MCF 10A (cell line): ENCODE results near the gene USP38. TPM values are rescaled to one million over a fixed set of nuclear protein-coding genes. Genes with fewer than 3 reads are reported as not detected.

Source experiments
- BruUV-seq: library from RNA; stranded (reverse); fragments of 400-500 nt; replicated peaks from 2 replicates; lab custom pipeline; 2021; lab: Mats Ljungman, UMichigan
- CTCF ChIA-PET: fragments of 300-600 bp; sonication (Branson Sonifier 250); formaldehyde crosslinking; extraction: SDS; loops from one replicate; lab custom pipeline; 2021; ENCODE audit warnings: antibody characterized with exemption, inconsistent platforms; lab: Yijun Ruan, JAX
- POLR2A ChIA-PET: fragments of 300-600, 350-650 bp; sonication (Branson Sonifier 250); formaldehyde crosslinking; extraction: SDS; loops from one replicate; lab custom pipeline; 2020; ENCODE audit warnings: antibody characterized with exemption, inconsistent platforms; lab: Yijun Ruan, JAX
- DNase-seq: peaks from one replicate; pipeline ENCODE4 v3.0.0-alpha.2; 2018; ENCODE audit not compliant: unreplicated experiment
- H3K27ac Mint-ChIP-seq: one replicate; pipeline ENCODE4 v1.8.0; 2022; ENCODE audit warnings: mild to moderate bottlenecking, low read depth, mixed read lengths; ENCODE audit not compliant: unreplicated experiment
- H3K27me3 Mint-ChIP-seq: one replicate; pipeline ENCODE4 v1.8.0; 2022; ENCODE audit warnings: mixed read lengths; ENCODE audit not compliant: insufficient read depth, unreplicated experiment
- H3K36me3 Mint-ChIP-seq: one replicate; pipeline ENCODE4 v1.8.0; 2022; ENCODE audit warnings: mild to moderate bottlenecking, moderate library complexity, mixed read lengths; ENCODE audit not compliant: insufficient read depth, unreplicated experiment
- H3K4me1 Mint-ChIP-seq: one replicate; pipeline ENCODE4 v1.8.0; 2022; ENCODE audit warnings: mixed read lengths; ENCODE audit not compliant: insufficient read depth, unreplicated experiment
- H3K4me3 Mint-ChIP-seq: one replicate; pipeline ENCODE4 v1.8.0; 2022; ENCODE audit warnings: mild to moderate bottlenecking, moderate library complexity, mixed read lengths; ENCODE audit not compliant: unreplicated experiment
- H3K9me3 Mint-ChIP-seq: one replicate; pipeline ENCODE4 v1.8.0; 2022; ENCODE audit warnings: mixed read lengths; ENCODE audit not compliant: unreplicated experiment
- intact Hi-C: fragments of 100-400 bp; cut with micrococcal nuclease; formaldehyde crosslinking; loops from 2 replicates; pipeline ENCODE4 v1.14.1; 2022
- total RNA-seq: library from RNA; stranded (reverse); gene quantifications from 2 replicates; pipeline ENCODE4 v1.2.3, GENCODE V29; 2022
- TF ChIP-seq, protein P1 (sequence below): fragments of 200-600 bp; IDR thresholded peaks from one replicate; pipeline ENCODE4 v1.8.0; 2022; ENCODE audit warnings: antibody characterized with exemption, mild to moderate bottlenecking; ENCODE audit not compliant: unreplicated experiment

The USP38 gene
- total RNA-seq, 1 experiment from 2014 or later, result 19.4 TPM

DNA sequence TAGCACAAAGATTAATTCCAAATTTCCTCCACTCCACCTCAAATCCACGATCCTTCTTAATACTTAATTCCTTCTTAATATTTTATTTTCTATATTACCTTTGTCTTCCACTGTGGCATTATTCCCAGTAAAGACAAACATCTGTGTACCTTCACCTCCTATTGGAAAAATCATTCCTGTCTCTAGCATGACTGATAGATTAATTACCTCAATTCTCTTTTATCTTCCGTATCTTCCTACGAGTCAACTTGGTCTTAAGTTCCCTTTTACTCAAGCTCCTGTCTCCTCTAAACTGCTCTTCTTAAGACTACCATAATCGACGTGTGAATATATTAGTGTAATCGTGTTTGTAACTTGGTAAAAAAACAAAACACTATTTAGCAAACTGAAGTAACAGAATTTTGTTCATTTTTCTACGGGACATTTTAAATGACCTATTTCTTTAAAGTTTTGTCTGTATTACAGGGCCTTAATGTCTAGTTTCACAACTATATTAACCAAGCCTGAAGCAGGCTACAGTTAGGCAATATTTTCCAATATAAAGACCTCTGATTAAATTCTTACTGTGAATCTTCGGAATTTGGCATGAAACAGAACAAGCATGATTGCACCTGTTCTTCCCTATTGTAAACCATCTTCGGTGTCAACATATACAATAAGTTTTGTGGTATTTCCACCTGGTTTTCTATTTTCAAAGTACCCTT, 1.1 kb upstream of the USP38 start:
- Mint-ChIP-seq H3K4me3 (peak overlapping the region; percentile 79), H3K27ac (peak overlapping the region; percentile 91), H3K4me1 (peaks cover 29% of the 10 kb centered on the region), H3K9me3 (peaks cover 5% of the 10 kb centered on the region), H3K27me3 (no peaks in the 10 kb centered on the region), H3K36me3 (no peaks in the 10 kb centered on the region)
- CTCF ChIA-PET, result interaction anchor here (0.6 kb wide), 1 partner anchor 300 kb away, joined by 4 read pairs; no protein-coding TSS in a partner anchor
- DNase-seq, result peak; percentile 8
- intact Hi-C loops, result loop anchor here (1.0 to 2.0 kb wide), 2 partner anchors 199 to 330 kb away; partner anchors contain the start of gene SMARCA5
- POLR2A ChIA-PET, result interaction anchor here (0.6 to 3.4 kb wide), 5 partner anchors 11 to 331 kb away, joined by 3 to 27 read pairs (median 3); partner anchors contain the start of gene SMARCA5
- TF ChIP-seq, protein P1, sequence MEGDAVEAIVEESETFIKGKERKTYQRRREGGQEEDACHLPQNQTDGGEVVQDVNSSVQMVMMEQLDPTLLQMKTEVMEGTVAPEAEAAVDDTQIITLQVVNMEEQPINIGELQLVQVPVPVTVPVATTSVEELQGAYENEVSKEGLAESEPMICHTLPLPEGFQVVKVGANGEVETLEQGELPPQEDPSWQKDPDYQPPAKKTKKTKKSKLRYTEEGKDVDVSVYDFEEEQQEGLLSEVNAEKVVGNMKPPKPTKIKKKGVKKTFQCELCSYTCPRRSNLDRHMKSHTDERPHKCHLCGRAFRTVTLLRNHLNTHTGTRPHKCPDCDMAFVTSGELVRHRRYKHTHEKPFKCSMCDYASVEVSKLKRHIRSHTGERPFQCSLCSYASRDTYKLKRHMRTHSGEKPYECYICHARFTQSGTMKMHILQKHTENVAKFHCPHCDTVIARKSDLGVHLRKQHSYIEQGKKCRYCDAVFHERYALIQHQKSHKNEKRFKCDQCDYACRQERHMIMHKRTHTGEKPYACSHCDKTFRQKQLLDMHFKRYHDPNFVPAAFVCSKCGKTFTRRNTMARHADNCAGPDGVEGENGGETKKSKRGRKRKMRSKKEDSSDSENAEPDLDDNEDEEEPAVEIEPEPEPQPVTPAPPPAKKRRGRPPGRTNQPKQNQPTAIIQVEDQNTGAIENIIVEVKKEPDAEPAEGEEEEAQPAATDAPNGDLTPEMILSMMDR, result no peak
- no TSS peak for BruUV-seq

DNA sequence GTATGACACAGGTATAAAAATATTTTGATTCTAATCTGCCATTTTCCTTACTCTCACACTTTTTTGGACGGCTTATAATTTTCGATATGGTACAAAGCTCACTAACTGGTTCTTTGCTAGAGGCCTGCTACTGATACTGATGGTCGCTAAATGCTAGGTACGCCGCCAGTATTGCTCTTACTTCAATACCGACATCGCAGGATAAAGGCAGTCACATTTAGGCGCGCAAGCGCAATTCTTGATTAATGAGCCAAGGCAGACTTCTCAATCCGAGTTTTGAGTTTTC, 557 bp upstream of the USP38 start:
- POLR2A ChIA-PET, result interaction anchor here (1.0 to 3.4 kb wide), 3 partner anchors 11 to 330 kb away, joined by 3 to 27 read pairs (median 4); partner anchors contain the start of gene SMARCA5
- TSS peak; percentile 89 for BruUV-seq
- H3K4me1 Mint-ChIP-seq, result peaks cover 34% of the 10 kb centered on the region
- peaks cover under 1% of the 10 kb centered on the region for H3K9me3 Mint-ChIP-seq
- TF ChIP-seq, protein P1, result no peak
- H3K36me3 Mint-ChIP-seq, result no peaks in the 10 kb centered on the region
- no peak for DNase-seq
- intact Hi-C loops, result loop anchor here (1.0 to 2.0 kb wide), 2 partner anchors 199 to 329 kb away; partner anchors contain the start of gene SMARCA5
- H3K27me3 Mint-ChIP-seq, result no peaks in the 10 kb centered on the region
- peak overlapping the region; percentile 91 for H3K27ac Mint-ChIP-seq
- CTCF ChIA-PET, result no interaction called here
- peak overlapping the region; percentile 79 for H3K4me3 Mint-ChIP-seq

DNA sequence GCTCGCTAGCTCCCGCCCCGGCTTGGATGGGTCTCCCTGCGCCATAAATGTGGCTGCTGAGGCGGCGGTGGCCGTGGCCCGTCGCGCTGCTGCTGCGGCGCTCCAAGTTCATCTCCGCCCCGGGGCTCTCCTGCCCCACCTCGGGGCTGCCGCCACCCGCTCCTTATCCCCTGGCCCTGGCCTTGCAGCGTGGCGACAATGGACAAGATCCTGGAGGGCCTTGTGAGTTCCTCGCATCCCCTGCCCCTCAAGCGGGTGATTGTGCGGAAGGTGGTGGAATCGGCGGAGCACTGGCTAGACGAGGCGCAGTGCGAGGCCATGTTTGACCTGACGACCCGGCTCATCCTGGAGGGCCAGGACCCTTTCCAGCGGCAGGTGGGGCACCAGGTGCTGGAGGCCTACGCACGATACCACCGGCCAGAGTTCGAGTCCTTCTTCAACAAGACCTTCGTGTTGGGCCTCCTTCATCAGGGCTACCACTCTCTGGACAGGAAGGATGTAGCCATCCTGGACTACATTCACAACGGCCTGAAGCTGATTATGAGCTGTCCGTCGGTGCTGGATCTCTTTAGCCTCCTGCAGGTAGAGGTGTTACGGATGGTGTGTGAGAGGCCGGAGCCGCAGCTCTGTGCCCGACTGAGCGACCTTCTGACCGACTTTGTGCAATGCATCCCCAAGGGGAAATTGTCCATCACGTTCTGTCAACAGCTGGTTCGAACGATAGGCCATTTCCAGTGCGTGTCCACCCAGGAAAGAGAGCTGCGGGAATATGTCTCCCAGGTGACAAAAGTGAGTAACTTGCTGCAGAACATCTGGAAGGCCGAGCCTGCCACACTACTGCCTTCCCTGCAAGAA, 763 bp downstream of the USP38 start:
- no peaks in the 10 kb centered on the region for H3K27me3 Mint-ChIP-seq
- BruUV-seq, result no TSS peak
- H3K27ac Mint-ChIP-seq, result peak overlapping the region; percentile 91
- POLR2A ChIA-PET, result interaction anchor here (0.5 to 3.4 kb wide), 11 partner anchors 11 to 1913 kb away, joined by 3 to 27 read pairs (median 3); partner anchors contain the start of genes GAB1 and SMARCA5
- H3K4me1 Mint-ChIP-seq, result peaks cover 45% of the 10 kb centered on the region
- CTCF ChIA-PET, result interaction anchor here (0.6 to 0.7 kb wide), 3 partner anchors 155 to 204 kb away, joined by 3 read pairs; no protein-coding TSS in a partner anchor
- DNase-seq, result peak; percentile 40
- intact Hi-C loops, result loop anchor here (2.0 kb wide), 1 partner anchor 201 kb away; no protein-coding TSS in a partner anchor
- peaks cover 11% of the 10 kb centered on the region for H3K36me3 Mint-ChIP-seq
- TF ChIP-seq, protein P1, result no peak
- peak overlapping the region; percentile 79 for H3K4me3 Mint-ChIP-seq
- H3K9me3 Mint-ChIP-seq, result no peaks in the 10 kb centered on the region
